ENCODE results near the gene FBXO42. TPM values are rescaled to one million over a fixed set of nuclear protein-coding genes. Genes with fewer than 3 reads are reported as not detected.

Gene FBXO42
- total and polyA plus RNA-seq, 2 of the 4 experiments (the other 2 are of a cell fraction), result 12.0 to 18.8 TPM

GRCh38 chr1:16229976-16230740 lies 122.1 kb downstream of the FBXO42 start:
- Histone ChIP-seq H3K27me3 (ENCODE audit: control insufficient read depth, insufficient read depth, low read length) (peaks cover 33% of the 10 kb centered on the region), H3K36me3 (ENCODE audit: control insufficient read depth, insufficient read depth, low read length) (no peaks in the 10 kb centered on the region), H2AFZ (replicated peaks; ENCODE audit: low read length, poor library complexity) (no peak overlapping the region), H3K9ac (ENCODE audit: low read depth, low read length) (no peak overlapping the region), H2AK5ac (ENCODE audit: low read depth, low read length) (no peak overlapping the region), H3K4ac (ENCODE audit: low read depth, low read length) (no peak overlapping the region), H3K56ac (ENCODE audit: extremely low read depth, insufficient read depth, low read length) (no peak overlapping the region), H4K8ac (ENCODE audit: low read depth in 2 of 2, low read length in 2 of 2) (no peak overlapping the region), H4K20me1 (ENCODE audit: insufficient read depth, low read length) (no peaks in the 10 kb centered on the region), H3K23ac (ENCODE audit: low read depth, low read length) (no peak overlapping the region), H3K4me3 (ENCODE audit: insufficient read depth, low read depth, low read length) (no peak overlapping the region), H3K9me1 (ENCODE audit: insufficient read depth, low read length) (no peaks in the 10 kb centered on the region), H3K18ac (ENCODE audit: low read depth, low read length) (no peak overlapping the region), H4K5ac (ENCODE audit: low read depth, low read length) (no peak overlapping the region), H3K9me3 (ENCODE audit: control insufficient read depth, insufficient read depth, low read length) (peaks cover 14% of the 10 kb centered on the region), H3K14ac (replicated peaks; ENCODE audit: low read depth, low read length) (no peak overlapping the region), H2BK20ac (ENCODE audit: low read depth, low read length) (no peak overlapping the region), H3K79me1 (ENCODE audit: low read depth in 1 of 2, low read length in 2 of 2) (no peaks in the 10 kb centered on the region), H3K27ac (ENCODE audit: insufficient read depth, low read length) (no peak overlapping the region), H2AK9ac (replicated peaks; ENCODE audit: low read depth, low read length, poor library complexity) (no peak overlapping the region), H4K91ac (ENCODE audit: insufficient read depth, low read depth, low read length) (no peak overlapping the region), H2BK15ac (ENCODE audit: low read depth, low read length) (no peak overlapping the region), H2BK120ac (ENCODE audit: low read depth, low read length) (no peak overlapping the region), H2BK5ac (ENCODE audit: low read depth, low read length, poor library complexity, severe bottlenecking) (no peak overlapping the region), H3K4me2 (ENCODE audit: low read depth, low read length) (no peak overlapping the region), H3K4me1 (ENCODE audit: control insufficient read depth, insufficient read depth, low read length) (no peaks in the 10 kb centered on the region; the same call in 1 of the 2 replicates)
- no peak for ATAC-seq (ENCODE audit: low read depth)
- WGBS, 2 experiments (ENCODE audit: extremely low coverage in 2 of 2, insufficient read length in 1 of 2), result 90% methylated on average over 7 of the region's 13 CpGs; no CpG with 5 or more reads in 1 of the 2 experiments
- TF ChIP-seq RAD21 (IDR thresholded peaks at IDR 0.05; ENCODE audit: low read length) (no peak), MXI1 (IDR thresholded peaks at IDR 0.05; ENCODE audit: borderline replicate concordance, low read depth, low read length) (no peak), MAFK (IDR thresholded peaks at IDR 0.05; ENCODE audit: low read depth, low read length) (no peak), RCOR1 (IDR thresholded peaks at IDR 0.05; ENCODE audit: insufficient replicate concordance, low read length) (no peak), USF2 (IDR thresholded peaks at IDR 0.05; ENCODE audit: low read depth, low read length) (no peak), SMC3 (IDR thresholded peaks at IDR 0.05; ENCODE audit: low read depth, low read length) (no peak), NFE2L2 (IDR thresholded peaks at IDR 0.05; ENCODE audit: low read depth, low read length) (no peak), MAZ (IDR thresholded peaks at IDR 0.05; ENCODE audit: borderline replicate concordance, low read depth, low read length) (no peak), CHD1 (IDR thresholded peaks at IDR 0.05; ENCODE audit: low read depth, low read length) (no peak), CEBPB (IDR thresholded peaks at IDR 0.05; ENCODE audit: low read depth, low read length) (no peak), FOS (IDR thresholded peaks at IDR 0.05; ENCODE audit: low read depth, low read length) (no peak), BHLHE40 (IDR thresholded peaks at IDR 0.05; ENCODE audit: low read depth, low read length) (no peak)
- TF ChIP-seq, protein P1, sequence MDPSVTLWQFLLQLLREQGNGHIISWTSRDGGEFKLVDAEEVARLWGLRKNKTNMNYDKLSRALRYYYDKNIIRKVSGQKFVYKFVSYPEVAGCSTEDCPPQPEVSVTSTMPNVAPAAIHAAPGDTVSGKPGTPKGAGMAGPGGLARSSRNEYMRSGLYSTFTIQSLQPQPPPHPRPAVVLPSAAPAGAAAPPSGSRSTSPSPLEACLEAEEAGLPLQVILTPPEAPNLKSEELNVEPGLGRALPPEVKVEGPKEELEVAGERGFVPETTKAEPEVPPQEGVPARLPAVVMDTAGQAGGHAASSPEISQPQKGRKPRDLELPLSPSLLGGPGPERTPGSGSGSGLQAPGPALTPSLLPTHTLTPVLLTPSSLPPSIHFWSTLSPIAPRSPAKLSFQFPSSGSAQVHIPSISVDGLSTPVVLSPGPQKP (IDR thresholded peaks at IDR 0.05; ENCODE audit: borderline replicate concordance, low read depth, low read length), result no peak
- TF ChIP-seq, protein P2, sequence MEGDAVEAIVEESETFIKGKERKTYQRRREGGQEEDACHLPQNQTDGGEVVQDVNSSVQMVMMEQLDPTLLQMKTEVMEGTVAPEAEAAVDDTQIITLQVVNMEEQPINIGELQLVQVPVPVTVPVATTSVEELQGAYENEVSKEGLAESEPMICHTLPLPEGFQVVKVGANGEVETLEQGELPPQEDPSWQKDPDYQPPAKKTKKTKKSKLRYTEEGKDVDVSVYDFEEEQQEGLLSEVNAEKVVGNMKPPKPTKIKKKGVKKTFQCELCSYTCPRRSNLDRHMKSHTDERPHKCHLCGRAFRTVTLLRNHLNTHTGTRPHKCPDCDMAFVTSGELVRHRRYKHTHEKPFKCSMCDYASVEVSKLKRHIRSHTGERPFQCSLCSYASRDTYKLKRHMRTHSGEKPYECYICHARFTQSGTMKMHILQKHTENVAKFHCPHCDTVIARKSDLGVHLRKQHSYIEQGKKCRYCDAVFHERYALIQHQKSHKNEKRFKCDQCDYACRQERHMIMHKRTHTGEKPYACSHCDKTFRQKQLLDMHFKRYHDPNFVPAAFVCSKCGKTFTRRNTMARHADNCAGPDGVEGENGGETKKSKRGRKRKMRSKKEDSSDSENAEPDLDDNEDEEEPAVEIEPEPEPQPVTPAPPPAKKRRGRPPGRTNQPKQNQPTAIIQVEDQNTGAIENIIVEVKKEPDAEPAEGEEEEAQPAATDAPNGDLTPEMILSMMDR (conservative IDR thresholded peaks at IDR 0.05; ENCODE audit: low read depth, low read length), result no peak
- POLR2A ChIA-PET (ENCODE audit: unreplicated experiment), result no interaction called here
- intact Hi-C loops (cut with micrococcal nuclease) (no loop called here), in situ Hi-C loops (cut with MboI; ENCODE audit: low sequenced_read_pairs) (no loop called here), dilution Hi-C loops (cut with HindIII; ENCODE audit: low sequenced_read_pairs, unreplicated experiment) (no loop called here)
- DNase-seq, result no peak
- CTCF ChIA-PET, result interaction anchor here (0.6 kb wide), 1 partner anchor 120 kb away, joined by 3 read pairs; no protein-coding TSS in a partner anchor
- no TSS peak for BruUV-seq (replicated peaks)

Data from IMR-90 (cell line).